HUES48 (cell line): ENCODE measurements around the gene GIPC3.

Experiments
- H3K27ac ChIP-seq: one replicate; pipeline ENCODE4 v1.7.0; 2013; ENCODE audit warnings: low read depth, low read length, inconsistent platforms
- H3K27me3 ChIP-seq: 2 replicates; pipeline ENCODE4 v1.6.1; 2013; ENCODE audit warnings: mild to moderate bottlenecking, low read length; ENCODE audit not compliant: control insufficient read depth, insufficient read depth
- H3K36me3 ChIP-seq: 2 replicates; pipeline ENCODE4 v1.6.1; 2013; ENCODE audit warnings: low read length; ENCODE audit not compliant: control insufficient read depth, insufficient read depth
- H3K4me1 ChIP-seq: 2 replicates; pipeline ENCODE4 v1.6.1; 2013; ENCODE audit warnings: mild to moderate bottlenecking, low read length; ENCODE audit not compliant: control insufficient read depth, insufficient read depth
- H3K4me3 ChIP-seq: 2 replicates; pipeline ENCODE4 v1.5.1; 2013; ENCODE audit warnings: mild to moderate bottlenecking, low read depth, low read length
- H3K9ac ChIP-seq: 2 replicates; pipeline ENCODE4 v1.6.1; 2013; ENCODE audit warnings: mild to moderate bottlenecking, low read depth, low read length, moderate library complexity
- H3K9me3 ChIP-seq: 2 replicates; pipeline ENCODE4 v1.6.1; 2013; ENCODE audit warnings: low read length; ENCODE audit not compliant: control insufficient read depth, insufficient read depth

The GIPC3 gene

GRCh38 chr19:3593156-3593555 is 7.9 kb downstream of the GIPC3 start:
- H3K27me3 ChIP-seq: no peaks in the 10 kb centered on the region
- peaks cover 4% of the 10 kb centered on the region; the same call in 1 of the 2 replicates for H3K9me3 ChIP-seq
- no peak overlapping the region for H3K27ac ChIP-seq
- no peak overlapping the region for H3K9ac ChIP-seq
- H3K4me3 ChIP-seq: no peak overlapping the region
- H3K4me1 ChIP-seq: no peaks in the 10 kb centered on the region
- H3K36me3 ChIP-seq: no peaks in the 10 kb centered on the region

GRCh38 chr19:3595521-3596061 is 10.3 kb downstream of the GIPC3 start:
- Histone ChIP-seq H3K36me3 (no peaks in the 10 kb centered on the region), H3K27ac (no peak overlapping the region), H3K9me3 (peaks cover 4% of the 10 kb centered on the region; the same call in 1 of the 2 replicates), H3K27me3 (no peaks in the 10 kb centered on the region), H3K4me3 (no peak overlapping the region), H3K9ac (no peak overlapping the region), H3K4me1 (no peaks in the 10 kb centered on the region)

- Histone ChIP-seq H3K27ac (no peak overlapping the region), H3K27me3 (0 out of 2 replicates have a peak, but pooled peaks cover 2% of the 10 kb centered on the region), H3K4me1 (no peaks in the 10 kb centered on the region), H3K9me3 (no peaks in the 10 kb centered on the region), H3K4me3 (no peak overlapping the region), H3K36me3 (no peaks in the 10 kb centered on the region), H3K9ac (no peak overlapping the region)
These were observed 14.5 kb downstream of the GIPC3 start for GRCh38 chr19:3599776-3600187.

- Histone ChIP-seq H3K27ac (no peak overlapping the region), H3K4me1 (no peaks in the 10 kb centered on the region), H3K9ac (no peak overlapping the region), H3K36me3 (no peaks in the 10 kb centered on the region), H3K9me3 (no peaks in the 10 kb centered on the region), H3K27me3 (peaks cover 14% of the 10 kb centered on the region), H3K4me3 (no peak overlapping the region)
These were observed 15.7 kb downstream of the GIPC3 start for GRCh38 chr19:3601021-3601420.

- Histone ChIP-seq H3K9me3 (no peaks in the 10 kb centered on the region), H3K27ac (no peak overlapping the region), H3K9ac (no peak overlapping the region), H3K27me3 (peaks cover 16% of the 10 kb centered on the region), H3K4me3 (no peak overlapping the region), H3K4me1 (peaks cover 6% of the 10 kb centered on the region; the same call in 1 of the 2 replicates), H3K36me3 (no peaks in the 10 kb centered on the region)
These were observed 18.0 kb downstream of the GIPC3 start for GRCh38 chr19:3603121-3603811.

- Histone ChIP-seq H3K27ac (no peak overlapping the region), H3K4me3 (no peak overlapping the region), H3K9me3 (no peaks in the 10 kb centered on the region), H3K27me3 (peaks cover 16% of the 10 kb centered on the region), H3K9ac (no peak overlapping the region), H3K36me3 (no peaks in the 10 kb centered on the region), H3K4me1 (peaks cover 6% of the 10 kb centered on the region; the same call in 1 of the 2 replicates)
These were observed 19.1 kb downstream of the GIPC3 start for GRCh38 chr19:3604227-3604986.

- Histone ChIP-seq H3K36me3 (no peaks in the 10 kb centered on the region), H3K9ac (no peak overlapping the region), H3K4me1 (peaks cover 6% of the 10 kb centered on the region; the same call in 1 of the 2 replicates), H3K27ac (no peak overlapping the region), H3K27me3 (peaks cover 16% of the 10 kb centered on the region), H3K9me3 (no peaks in the 10 kb centered on the region), H3K4me3 (no peak overlapping the region)
These were observed 19.7 kb downstream of the GIPC3 start for GRCh38 chr19:3604987-3605343.

- Histone ChIP-seq H3K27ac (no peak overlapping the region), H3K9ac (no peak overlapping the region), H3K27me3 (peaks cover 16% of the 10 kb centered on the region), H3K9me3 (no peaks in the 10 kb centered on the region), H3K36me3 (no peaks in the 10 kb centered on the region), H3K4me3 (no peak overlapping the region), H3K4me1 (peaks cover 6% of the 10 kb centered on the region; the same call in 1 of the 2 replicates)
These were observed 20.1 kb downstream of the GIPC3 start for GRCh38 chr19:3605361-3605760.

- H3K9ac ChIP-seq: no peak overlapping the region
- no peaks in the 10 kb centered on the region for H3K9me3 ChIP-seq
- peaks cover 6% of the 10 kb centered on the region; the same call in 1 of the 2 replicates for H3K4me1 ChIP-seq
- peaks cover 3% of the 10 kb centered on the region for H3K36me3 ChIP-seq
- H3K4me3 ChIP-seq: peak overlapping the region; percentile 58; the same call in 1 of the 2 replicates
- H3K27ac ChIP-seq: no peak overlapping the region
- peaks cover 16% of the 10 kb centered on the region for H3K27me3 ChIP-seq
These were observed 20.5 kb downstream of the GIPC3 start for GRCh38 chr19:3605770-3606169.

- Histone ChIP-seq H3K36me3 (peaks cover 7% of the 10 kb centered on the region), H3K4me1 (peaks cover 6% of the 10 kb centered on the region; the same call in 1 of the 2 replicates), H3K9me3 (no peaks in the 10 kb centered on the region), H3K9ac (no peak overlapping the region), H3K27ac (no peak overlapping the region), H3K4me3 (peak overlapping the region; percentile 58), H3K27me3 (peaks cover 16% of the 10 kb centered on the region)
These were observed 21.0 kb downstream of the GIPC3 start for GRCh38 chr19:3606174-3606689.
